Amygdala (tissue), 56 donors: ENCODE results near the gene DHX16.

Source experiments
- DNase-seq, 56 donors: peaks; one replicate each; lab custom pipeline; 2025; lab: John Stamatoyannopoulos, UW

DHX16 gene

DNA sequence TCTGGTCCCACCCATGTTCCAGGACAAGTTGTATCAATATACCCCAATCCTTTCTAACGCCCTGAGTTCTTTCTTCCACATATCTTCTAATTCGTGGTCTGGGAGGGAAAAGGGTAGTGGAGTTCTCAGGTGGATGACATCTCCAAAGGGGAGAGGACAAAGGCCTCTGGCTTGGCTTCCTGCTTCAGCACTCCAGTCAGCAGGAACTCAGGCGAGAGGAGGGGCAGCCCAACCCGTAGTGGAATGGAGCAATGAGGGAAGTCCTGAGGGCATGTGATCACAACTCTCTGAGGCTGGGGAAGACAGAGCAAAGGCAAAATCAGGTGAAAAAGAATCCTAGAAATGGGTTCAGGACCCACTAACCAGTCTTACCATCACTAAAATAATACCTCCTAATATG is 27.5 kb upstream of the DHX16 start:
- peak in 1 of 56 donors; percentile 21 for DNase-seq

- no peak for DNase-seq
Observed at GRCh38 chr6:30696432-30696831, 23.6 kb upstream of the DHX16 start.

DNA sequence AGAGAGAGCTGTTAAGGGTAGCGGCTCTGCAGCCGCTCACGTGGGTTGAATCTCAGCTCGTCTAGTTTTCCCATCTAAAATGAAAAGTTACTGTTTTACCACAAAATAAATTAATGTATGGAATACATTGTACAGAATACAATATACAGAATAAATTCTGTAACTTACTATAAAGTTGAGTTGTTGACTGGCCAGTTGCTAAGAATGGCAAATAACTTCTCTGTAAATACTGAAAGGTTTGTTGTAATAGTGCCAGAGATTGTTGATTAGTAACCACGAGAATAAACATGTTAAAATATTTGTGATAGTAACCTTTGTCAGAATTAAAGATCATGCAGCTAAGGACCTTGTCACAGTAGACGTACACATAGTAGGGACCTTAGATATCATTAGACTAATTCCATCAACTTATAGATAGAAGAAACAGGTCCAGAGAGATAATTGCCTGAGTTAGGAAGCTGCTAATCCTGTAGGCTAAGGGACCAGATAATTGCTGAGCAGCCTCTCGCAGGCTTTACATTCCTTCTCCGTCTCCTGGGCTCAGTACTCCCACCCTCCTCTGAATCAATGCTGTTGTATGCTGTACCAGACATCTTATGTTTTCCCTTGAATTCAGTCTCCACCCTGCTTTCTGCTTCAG is 18.5 kb upstream of the DHX16 start:
- no peak for DNase-seq

- peak in 51 of 56 donors; percentile 26 to 86 (median 72) for DNase-seq
Observed at GRCh38 chr6:30690403-30691207, 17.8 kb upstream of the DHX16 start, which contains the start of gene NRM. NRM (minus strand) TSS chr6:30690984; CDS start chr6:30690974, 10 bp downstream.

DNA sequence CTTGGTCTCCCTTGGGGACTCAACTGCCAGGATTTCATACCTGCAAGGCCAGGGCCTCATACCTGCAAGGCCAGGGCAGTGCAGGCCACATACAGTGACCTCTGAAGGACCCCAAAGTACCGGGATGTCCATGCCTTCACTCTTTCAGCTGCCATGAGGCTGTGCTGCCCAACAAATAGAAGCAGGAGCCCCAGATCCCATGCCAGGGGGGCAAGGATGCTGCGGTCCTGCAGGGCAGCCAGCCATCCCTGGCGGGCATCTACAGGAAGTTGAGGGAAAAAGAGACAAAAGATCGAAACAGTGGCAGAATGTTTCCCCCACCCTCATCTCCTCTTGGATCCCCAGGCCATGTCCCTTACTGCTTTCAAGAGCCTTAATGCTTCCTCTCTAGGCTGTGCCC is 17.2 kb upstream of the DHX16 start:
- DNase-seq = no peak

DNA sequence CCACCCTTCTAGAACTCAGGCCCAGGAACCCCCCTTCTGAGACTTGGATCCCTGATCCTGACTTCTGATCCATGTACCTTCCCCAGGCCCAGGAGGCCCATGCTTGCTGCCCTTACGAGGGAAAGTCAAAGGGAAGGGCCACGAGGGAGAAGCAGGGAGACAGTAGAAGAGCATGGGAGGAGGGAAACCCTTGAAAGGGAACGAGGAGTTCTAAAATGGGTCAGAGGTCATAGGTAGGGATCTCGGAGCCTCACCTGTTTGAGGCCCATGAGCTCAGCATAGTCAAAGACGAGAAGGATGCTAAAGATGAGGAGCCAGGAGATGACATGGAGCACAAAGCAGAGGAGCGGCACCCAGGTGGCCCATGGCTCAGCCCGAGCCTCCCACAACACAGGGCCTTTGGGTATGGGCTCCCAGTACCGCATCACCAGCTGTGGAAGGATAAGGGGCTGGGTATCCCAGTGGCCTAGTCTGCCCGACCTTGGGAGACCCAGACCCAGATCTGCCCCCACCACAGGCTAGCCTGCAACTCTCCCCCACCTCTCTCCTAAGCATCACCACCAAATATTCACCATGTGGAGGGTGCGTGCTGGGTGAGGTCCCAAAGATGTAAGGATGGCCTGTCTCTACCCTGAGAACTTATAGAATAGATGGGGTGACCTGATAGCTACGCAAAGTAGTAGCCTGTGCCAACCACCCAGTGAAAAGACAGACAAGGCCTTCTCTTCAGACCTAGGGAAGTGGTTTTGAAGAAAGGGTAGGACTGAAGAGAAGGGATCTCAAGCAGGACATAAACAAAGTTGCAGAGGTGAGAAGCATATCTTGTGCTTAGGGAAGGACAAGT is 16.4 kb upstream of the DHX16 start:
- DNase-seq = no peak

DNA sequence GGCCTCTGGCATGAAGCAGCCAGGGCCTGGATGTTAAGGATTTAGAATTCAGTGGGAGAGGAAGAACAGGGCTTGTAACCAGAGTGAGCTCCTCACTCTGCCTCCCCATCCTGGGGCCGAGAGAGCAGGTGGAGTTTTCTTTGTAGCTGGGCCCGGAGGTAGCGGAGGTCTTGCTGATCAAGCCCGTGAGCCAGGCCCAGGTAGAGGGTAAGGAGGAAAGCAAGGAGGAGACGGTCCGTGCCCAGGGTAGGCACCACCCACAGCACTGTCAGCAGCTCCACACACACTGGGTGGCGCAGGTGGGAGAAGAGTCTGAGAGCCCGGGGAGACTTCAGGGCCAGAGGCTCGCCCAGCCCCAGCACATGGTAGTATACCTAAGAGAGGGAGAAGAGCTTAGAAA is 15.8 kb upstream of the DHX16 start:
- DNase-seq = no peak

- peak in 9 of 56 donors; percentile 9 to 59 (median 26) for DNase-seq
Observed at GRCh38 chr6:30687659-30688431, 15.0 kb upstream of the DHX16 start.

GRCh38 chr6:30686908-30687658 is 14.3 kb upstream of the DHX16 start:
- DNase-seq = peak in 48 of 56 donors; percentile 17 to 83 (median 56)

GRCh38 chr6:30686009-30686907 is 13.5 kb upstream of the DHX16 start, which contains the start of gene PPP1R18:
PPP1R18 (minus strand) TSS chr6:30686645; CDS start chr6:30686018, 627 bp downstream.
- DNase-seq = peak in 37 of 56 donors; percentile 13 to 68 (median 41)

GRCh38 chr6:30685157-30686008 is 12.6 kb upstream of the DHX16 start:
- DNase-seq = no peak

DNA sequence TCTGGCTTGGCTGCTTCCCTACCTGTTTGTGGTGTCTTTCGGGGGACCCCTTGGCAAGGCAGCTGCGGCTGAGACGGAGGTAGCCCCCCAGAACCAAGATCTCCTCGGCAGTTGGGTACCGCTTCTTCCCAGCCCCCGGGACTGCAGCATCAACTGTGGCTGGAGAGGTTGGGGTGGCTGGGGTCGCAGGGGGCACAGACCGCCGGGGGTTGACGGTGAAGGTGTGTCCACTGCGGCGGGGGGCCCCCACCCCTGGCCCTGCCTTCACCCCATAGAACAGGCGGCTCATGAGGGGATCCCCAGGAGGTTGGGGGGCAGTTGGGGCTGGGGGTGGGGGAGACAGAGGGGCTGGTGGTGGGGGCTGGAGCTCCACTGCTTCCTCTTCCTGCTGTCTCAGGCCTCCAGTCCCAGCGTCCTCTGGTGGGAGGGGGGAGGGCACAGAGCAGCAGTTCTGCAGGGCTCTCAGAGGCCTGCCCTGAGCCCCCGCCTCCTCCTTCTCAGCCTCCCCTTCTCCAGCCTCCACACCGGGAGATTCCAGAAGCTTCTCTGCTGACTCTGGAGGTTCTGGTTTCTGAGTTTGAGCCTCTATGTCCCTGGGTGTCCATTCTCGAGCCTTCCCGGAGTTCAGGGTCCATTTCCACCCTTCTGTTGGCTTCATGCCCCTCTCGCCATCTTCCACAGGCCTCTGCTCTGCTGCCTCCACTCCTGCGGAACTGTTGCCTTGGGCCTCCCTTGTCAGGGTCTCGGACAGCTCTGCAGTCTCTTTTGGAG is 11.8 kb upstream of the DHX16 start:
- peak in 20 of 56 donors; percentile 1 to 38 (median 14) for DNase-seq

DNA sequence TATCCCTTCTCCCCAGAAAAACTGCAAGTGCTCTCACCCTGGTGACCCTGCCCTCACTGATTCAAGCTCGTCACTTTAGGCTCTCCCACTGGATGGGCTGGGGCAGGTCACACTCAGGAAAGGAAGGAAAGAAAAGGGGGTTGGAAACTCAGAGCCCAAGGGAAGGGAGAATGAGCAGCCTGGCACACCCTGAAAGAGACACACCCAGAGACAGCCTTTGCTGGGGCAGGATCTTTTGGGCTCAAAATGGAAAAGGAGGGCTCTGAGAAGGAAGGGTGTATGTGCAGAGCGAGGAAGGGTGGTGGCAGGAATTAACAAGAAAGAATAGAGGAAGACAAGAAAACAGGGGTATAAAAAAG is 11.2 kb upstream of the DHX16 start:
- DNase-seq = no peak

GRCh38 chr6:30683183-30683979 is 10.6 kb upstream of the DHX16 start:
- DNase-seq = peak in 5 of 56 donors; percentile 8 to 27 (median 13)
